Measurements from ENCODE around the gene SLC24A3. TPM values are rescaled to one million over a fixed set of nuclear protein-coding genes. Genes with fewer than 3 reads are reported as not detected.

Gene SLC24A3
- total RNA-seq, 1 donor from 2014 or later: 0.62 TPM

GRCh38 chr20:19692100-19692499, 479.7 kb downstream of the SLC24A3 start:
- ATAC-seq (no peak), DNase-seq (no peak)
- intact Hi-C loops (cut with micrococcal nuclease): loop anchor here (10.0 kb wide), 1 partner anchor 93 kb away; no protein-coding TSS in a partner anchor

GRCh38 chr20:19692685-19693119, 480.3 kb downstream of the SLC24A3 start:
- intact Hi-C loops (cut with micrococcal nuclease): loop anchor here (10.0 kb wide), 1 partner anchor 92 kb away; no protein-coding TSS in a partner anchor
- peak; percentile 31 for ATAC-seq
- peak; percentile 75 for DNase-seq

GRCh38 chr20:19693508-19693907, 481.1 kb downstream of the SLC24A3 start:
- ATAC-seq (no peak), DNase-seq (no peak)
- intact Hi-C loops (cut with micrococcal nuclease): loop anchor here (10.0 kb wide), 1 partner anchor 91 kb away; no protein-coding TSS in a partner anchor

GRCh38 chr20:19695081-19695480, 482.6 kb downstream of the SLC24A3 start:
- intact Hi-C loops (cut with micrococcal nuclease): loop anchor here (10.0 kb wide), 1 partner anchor 90 kb away; no protein-coding TSS in a partner anchor
- DNase-seq: no peak
- ATAC-seq: no peak

GRCh38 chr20:19696620-19697019, 484.2 kb downstream of the SLC24A3 start:
- intact Hi-C loops (cut with micrococcal nuclease): loop anchor here (10.0 kb wide), 1 partner anchor 88 kb away; no protein-coding TSS in a partner anchor
- no peak for DNase-seq
- no peak for ATAC-seq

- ATAC-seq (no peak), DNase-seq (no peak)
- intact Hi-C loops (cut with micrococcal nuclease): loop anchor here (10.0 kb wide), 1 partner anchor 87 kb away; no protein-coding TSS in a partner anchor
Observed at GRCh38 chr20:19697415-19697814, 485.0 kb downstream of the SLC24A3 start.

GRCh38 chr20:19699180-19699971, 486.9 kb downstream of the SLC24A3 start:
- DNase-seq: no peak
- intact Hi-C loops (cut with micrococcal nuclease): loop anchor here (10.0 kb wide), 1 partner anchor 85 kb away; no protein-coding TSS in a partner anchor

GRCh38 chr20:19701429-19701828, 489.0 kb downstream of the SLC24A3 start:
- no peak for ATAC-seq
- intact Hi-C loops (cut with micrococcal nuclease): no loop called here
- no peak for DNase-seq

More at GRCh38 chr20:19699180-19699971, 486.9 kb downstream of the SLC24A3 start:
- no peak for ATAC-seq

GRCh38 chr20:19706463-19706862, 494.0 kb downstream of the SLC24A3 start:
- intact Hi-C loops (cut with micrococcal nuclease): no loop called here
- DNase-seq (no peak), ATAC-seq (peak; percentile 36)

GRCh38 chr20:19709635-19710335, 497.3 kb downstream of the SLC24A3 start:
- ATAC-seq: no peak
- intact Hi-C loops (cut with micrococcal nuclease): no loop called here

GRCh38 chr20:19710336-19711120, 498.1 kb downstream of the SLC24A3 start:
- intact Hi-C loops (cut with micrococcal nuclease): no loop called here
- ATAC-seq: no peak
- DNase-seq: no peak

More at GRCh38 chr20:19709635-19710335, 497.3 kb downstream of the SLC24A3 start:
- DNase-seq: no peak

- ATAC-seq (no peak), DNase-seq (no peak)
- intact Hi-C loops (cut with micrococcal nuclease): no loop called here
Observed at GRCh38 chr20:19711126-19711525, 498.7 kb downstream of the SLC24A3 start.

- DNase-seq (no peak), ATAC-seq (no peak)
- intact Hi-C loops (cut with micrococcal nuclease): no loop called here
Observed at GRCh38 chr20:19712721-19713260, 500.3 kb downstream of the SLC24A3 start.

GRCh38 chr20:19713822-19714578, 501.6 kb downstream of the SLC24A3 start:
- intact Hi-C loops (cut with micrococcal nuclease): no loop called here
- ATAC-seq (no peak), DNase-seq (no peak)

GRCh38 chr20:19714579-19714840, 502.1 kb downstream of the SLC24A3 start:
- intact Hi-C loops (cut with micrococcal nuclease): no loop called here
- ATAC-seq (no peak), DNase-seq (no peak)

- intact Hi-C loops (cut with micrococcal nuclease): no loop called here
- no peak for DNase-seq
- ATAC-seq: no peak
Observed at GRCh38 chr20:19715986-19716385, 503.5 kb downstream of the SLC24A3 start.

- no peak for ATAC-seq
- intact Hi-C loops (cut with micrococcal nuclease): no loop called here
- no peak for DNase-seq
Observed at GRCh38 chr20:19718880-19719279, 506.4 kb downstream of the SLC24A3 start.

GRCh38 chr20:19720991-19721390, 508.5 kb downstream of the SLC24A3 start:
- ATAC-seq (no peak), DNase-seq (no peak)
- intact Hi-C loops (cut with micrococcal nuclease): no loop called here
